Umbilical cord (tissue), 2 donors: ENCODE measurements around the gene C1orf53. TPM values are rescaled to one million over a fixed set of nuclear protein-coding genes. Genes with fewer than 3 reads are reported as not detected.

Experiments
- DNase-seq: peaks from one replicate; pipeline ENCODE4 v3.0.0-alpha.2; 2015; ENCODE audit warnings: low spot score
- total RNA-seq: library from RNA; depleted of rRNA; stranded (reverse); fragments of >200 nt; gene quantifications from one replicate; pipeline ENCODE4 v1.2.3, GENCODE V29; 2014; ENCODE audit warnings: low replicate concordance; ENCODE audit not compliant: insufficient read depth

Gene C1orf53
- total RNA-seq, 1 donor from 2014 or later = 12.0 TPM

DNA sequence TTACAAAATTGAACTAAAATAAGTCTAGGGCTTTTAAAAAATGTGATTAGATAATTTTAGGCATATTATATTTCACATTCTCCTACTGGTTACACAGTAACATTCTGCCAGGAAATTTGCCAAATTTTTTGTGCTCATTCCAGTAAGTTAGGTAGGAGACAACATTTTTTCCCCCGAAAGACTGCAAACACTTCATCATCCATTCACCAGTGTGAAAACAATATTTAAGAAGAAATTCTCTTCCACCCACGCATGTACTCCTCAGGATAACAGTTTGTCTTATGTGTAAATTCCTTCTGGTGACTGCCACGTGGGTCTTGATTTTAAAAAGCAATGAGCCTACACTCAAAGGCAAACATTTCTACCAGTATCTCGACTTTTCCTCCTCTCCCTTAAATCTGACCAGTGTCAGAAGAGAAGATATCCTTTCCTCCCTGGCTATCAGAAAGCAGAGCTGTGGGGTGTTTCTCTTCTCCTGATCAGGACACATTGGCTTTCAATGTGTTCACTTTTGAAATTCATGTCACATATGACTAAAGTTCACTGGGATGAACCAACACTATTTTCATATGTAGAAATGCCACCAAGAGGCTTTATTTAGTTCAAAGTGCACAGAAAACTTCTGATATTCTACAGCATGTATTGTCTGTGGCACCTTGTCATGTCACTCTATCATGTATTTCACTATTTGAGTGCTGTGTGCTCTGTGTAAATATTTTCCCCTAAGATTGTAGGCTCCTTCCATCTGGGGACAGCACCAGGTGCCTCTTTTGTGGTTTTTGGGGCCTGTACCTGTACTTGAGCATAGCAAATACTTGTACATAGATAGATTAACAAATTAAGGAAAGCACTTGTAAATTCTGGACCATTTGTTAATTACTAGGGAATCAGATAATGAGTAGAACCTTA is 53.3 kb downstream of the C1orf53 start:
- no peak for DNase-seq

Other genes with a start within 250 kb of the C1orf53 start
- 24.3 TPM for gene DENND1B, start 127.2 kb upstream of the C1orf53 start, total RNA-seq
- gene LHX9, start 14.7 kb downstream of the C1orf53 start, total RNA-seq = 5.5 TPM